Activated CD8-positive, alpha-beta memory T cell treated with anti-CD3 and anti-CD28 coated beads for 48 hours (primary cell): Measurements from ENCODE around the gene ZYX.

Experiments
- DNase-seq, 3 experiments: peaks; one replicate each; pipeline ENCODE4 v3.0.0-alpha.2; 2020; ENCODE audit warnings: low read depth in 2 of 3, low spot score in 2 of 3

The ZYX gene

GRCh38 chr7:143362131-143363015 is 18.8 kb upstream of the ZYX start, which contains the start of gene FAM131B:
FAM131B (minus strand) TSS chr7:143362713; CDS start chr7:143362603, 110 bp downstream.
- no peak for DNase-seq

GRCh38 chr7:143363016-143363937 is 17.9 kb upstream of the ZYX start:
- DNase-seq = no peak

DNA sequence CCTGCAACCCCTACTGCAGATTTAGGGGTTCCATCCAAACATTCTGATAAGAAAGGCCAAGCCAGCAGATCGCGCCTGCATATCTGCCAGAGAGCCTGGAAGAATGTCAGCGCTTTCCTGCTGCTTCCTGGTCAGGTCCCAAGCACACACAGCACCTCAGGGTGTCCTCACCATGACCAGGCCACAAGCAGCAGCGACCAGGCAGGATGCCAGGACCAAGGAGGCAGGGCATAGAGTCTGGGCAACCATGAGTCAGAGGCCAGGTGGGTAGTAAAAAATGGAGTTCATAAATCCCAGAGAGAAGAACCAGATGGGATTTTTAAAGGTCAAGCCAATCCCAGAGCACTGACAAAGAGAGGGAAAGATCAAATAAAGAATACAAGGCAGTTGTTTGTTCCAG is 13.2 kb upstream of the ZYX start:
- DNase-seq = no peak

DNA sequence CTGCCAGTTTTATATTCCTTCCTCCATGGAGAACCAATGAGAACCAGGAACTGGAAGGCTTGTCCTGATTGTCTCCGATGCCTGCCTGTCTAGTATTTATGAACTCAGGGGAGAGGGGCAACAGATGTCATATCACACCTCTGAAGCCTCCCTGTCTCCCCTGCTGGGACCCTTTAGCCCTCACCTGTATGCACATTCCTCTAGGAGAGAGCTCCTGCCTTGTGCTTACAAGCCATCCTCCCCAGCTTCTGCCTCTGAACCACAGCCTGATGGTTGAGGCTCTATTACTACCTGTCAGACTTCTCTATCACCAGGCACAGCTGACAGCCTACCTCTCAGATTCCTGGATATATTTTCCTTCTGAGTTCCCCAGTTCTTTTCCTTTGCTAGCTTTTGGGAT is 12.8 kb upstream of the ZYX start:
- DNase-seq = no peak

GRCh38 chr7:143369678-143370651 is 11.2 kb upstream of the ZYX start:
- no peak for DNase-seq

- DNase-seq = peak in 1 of 3 experiments; percentile 23
These were observed 9.1 kb upstream of the ZYX start for GRCh38 chr7:143372070-143372469.

DNA sequence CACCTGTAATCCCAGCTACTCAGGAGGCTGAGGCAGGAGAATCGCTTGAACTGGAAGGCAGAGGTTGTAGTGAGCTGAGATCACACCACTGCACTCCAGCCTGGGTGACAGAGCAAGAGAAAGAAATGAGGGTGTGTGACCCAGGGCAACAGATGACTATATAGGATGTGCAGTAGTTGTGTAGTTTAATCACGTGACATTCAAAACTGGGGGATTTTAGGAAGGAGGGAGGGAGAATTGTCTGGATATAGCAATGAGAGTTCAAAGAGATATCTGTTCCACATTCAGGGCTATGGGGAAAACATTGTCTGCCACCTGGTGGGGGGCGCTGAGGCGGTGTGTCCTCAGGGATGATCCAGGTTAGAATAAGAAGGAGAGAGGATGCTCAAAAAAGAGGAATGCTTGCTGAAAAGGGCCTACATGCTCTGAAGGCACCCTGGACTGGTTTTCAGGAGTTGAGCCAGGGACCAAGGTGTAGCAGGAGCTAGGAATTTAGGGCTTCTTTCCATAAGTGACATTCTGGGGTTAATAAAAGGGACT is 7.8 kb upstream of the ZYX start:
- no peak for DNase-seq

DNA sequence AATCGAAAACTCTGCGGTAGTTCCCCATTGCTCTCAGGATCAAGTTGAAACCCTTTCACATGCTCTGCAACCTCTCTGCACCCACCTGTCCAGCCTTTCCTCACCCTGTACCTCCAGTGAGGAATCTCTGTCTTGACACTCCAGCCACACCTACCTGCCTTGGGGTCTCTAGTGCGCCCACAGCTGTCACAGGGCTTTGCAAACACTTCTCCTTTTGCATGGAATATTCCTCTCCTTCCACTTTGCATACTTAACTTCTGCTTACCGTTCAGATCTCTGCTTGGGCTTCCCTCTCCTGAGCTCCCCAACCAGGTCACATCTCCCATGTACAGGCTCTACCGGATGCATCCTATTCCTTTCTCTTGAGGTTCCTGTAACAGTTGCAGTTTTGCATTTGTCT is 6.6 kb upstream of the ZYX start:
- DNase-seq = no peak

DNA sequence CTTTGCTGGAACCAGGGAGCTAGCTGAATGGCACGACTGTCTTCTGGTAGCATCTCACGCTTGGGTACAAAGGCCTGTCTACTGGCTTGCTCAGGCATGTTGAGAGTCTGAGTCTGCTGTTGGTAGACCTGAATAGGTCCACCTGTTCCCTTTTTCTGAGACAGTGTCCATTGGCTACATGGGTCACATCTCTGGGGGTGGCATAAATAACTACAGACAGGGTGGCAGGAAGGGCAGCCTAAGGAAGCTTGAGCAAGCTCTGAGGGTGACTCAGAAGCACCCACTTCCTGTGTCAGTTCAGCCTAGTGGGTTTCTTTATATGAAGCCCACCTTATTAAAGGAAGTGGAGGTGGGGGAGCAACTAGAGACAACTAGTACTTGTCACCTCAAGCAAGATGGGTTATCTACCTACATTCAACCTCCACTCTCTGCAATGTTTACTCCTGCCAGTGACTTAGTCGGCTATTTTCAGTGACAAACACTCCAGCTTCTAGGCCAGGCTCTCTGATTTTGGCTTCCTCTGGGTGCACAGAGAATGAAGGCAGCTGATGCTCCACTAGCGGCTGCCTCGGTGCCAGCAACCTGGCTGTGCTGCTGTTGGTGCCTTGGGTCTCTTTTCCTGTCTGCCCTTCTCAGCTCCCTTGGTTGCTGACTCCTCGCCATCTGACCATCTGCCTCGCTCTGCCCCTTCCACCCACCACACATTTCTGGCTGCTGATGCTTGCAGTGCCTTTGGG is 5.7 kb upstream of the ZYX start:
- DNase-seq = peak in 1 of 3 experiments; percentile 21

DNA sequence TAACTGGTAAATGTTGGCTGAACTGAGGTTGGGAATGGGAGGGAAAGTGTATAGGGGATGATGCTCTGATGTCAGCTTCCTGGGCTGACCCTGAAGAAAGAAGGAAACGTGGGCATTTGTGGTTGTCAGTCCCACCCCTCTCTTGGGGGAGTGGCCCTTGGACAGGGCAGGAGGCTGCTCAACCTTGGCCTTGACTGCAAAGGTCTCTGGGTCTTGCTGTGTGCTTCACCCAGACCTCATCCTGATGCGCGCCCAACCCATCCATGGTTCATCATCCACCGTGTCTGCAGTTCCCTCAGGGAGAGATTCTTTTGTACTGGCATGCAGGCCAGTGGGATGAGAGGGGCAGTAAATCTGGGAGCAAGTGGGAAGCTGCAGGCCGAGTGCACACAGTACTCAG is 4.7 kb upstream of the ZYX start:
- DNase-seq = no peak

- DNase-seq = no peak
These were observed 1.4 kb upstream of the ZYX start for GRCh38 chr7:143379611-143380259.

GRCh38 chr7:143380260-143380645 is 892 bp upstream of the ZYX start:
- DNase-seq = peak; percentile 68 to 89 (median 86)

DNA sequence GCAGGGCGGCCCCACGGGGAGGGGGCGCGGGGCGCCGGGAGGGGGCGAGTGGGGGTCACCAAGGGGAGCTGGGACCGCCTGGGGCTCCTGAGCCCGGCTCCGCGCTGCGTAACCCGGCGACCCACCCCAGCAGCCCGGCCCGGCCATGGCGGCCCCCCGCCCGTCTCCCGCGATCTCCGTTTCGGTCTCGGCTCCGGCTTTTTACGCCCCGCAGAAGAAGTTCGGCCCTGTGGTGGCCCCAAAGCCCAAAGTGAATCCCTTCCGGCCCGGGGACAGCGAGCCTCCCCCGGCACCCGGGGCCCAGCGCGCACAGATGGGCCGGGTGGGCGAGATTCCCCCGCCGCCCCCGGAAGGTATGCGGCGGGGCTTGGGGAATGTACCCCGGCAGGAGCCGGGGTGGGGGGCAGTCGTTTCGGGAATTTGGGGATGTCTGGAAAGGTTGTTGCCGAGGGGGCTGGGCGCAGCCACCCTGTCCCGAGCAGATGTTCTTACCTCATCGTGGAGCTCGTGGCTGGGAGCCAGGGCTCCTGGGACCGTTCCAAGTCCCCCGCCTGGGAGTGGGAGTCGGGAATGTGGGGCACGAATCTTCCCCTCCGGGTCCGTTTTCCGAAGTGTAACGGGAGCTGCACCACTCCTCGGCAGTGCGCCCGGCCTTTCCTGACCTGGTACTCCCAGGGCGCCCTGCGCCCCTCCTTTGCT is 431 bp downstream of the ZYX start:
- DNase-seq = no peak

GRCh38 chr7:143382126-143382790 is 1.1 kb downstream of the ZYX start:
- DNase-seq = no peak

DNA sequence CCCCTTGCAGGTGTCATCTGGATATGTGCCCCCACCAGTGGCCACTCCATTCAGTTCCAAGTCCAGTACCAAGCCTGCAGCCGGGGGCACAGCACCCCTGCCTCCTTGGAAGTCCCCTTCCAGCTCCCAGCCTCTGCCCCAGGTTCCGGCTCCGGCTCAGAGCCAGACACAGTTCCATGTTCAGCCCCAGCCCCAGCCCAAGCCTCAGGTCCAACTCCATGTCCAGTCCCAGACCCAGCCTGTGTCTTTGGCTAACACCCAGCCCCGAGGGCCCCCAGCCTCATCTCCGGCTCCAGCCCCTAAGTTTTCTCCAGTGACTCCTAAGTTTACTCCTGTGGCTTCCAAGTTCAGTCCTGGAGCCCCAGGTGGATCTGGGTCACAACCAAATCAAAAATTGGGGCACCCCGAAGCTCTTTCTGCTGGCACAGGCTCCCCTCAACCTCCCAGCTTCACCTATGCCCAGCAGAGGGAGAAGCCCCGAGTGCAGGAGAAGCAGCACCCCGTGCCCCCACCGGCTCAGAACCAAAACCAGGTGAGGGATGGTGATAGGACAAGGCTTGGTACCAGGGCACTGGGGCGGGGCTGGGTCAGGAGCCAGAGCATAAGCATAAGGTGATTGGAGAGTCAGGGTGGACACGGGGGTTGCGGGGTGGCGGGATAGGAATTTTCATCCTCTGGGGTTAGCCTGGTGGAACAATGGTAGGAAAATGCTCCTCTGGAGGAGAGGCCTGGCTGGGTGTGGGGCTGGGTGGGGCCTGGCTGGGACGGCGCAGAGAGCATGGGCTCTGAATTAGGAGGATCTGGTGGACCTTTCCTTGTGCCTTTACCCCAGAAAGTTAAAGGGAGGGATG is 1.9 kb downstream of the ZYX start:
- DNase-seq = no peak

- no peak for DNase-seq
These were observed 2.5 kb downstream of the ZYX start for GRCh38 chr7:143383642-143383957.

GRCh38 chr7:143384148-143384547 is 3.0 kb downstream of the ZYX start:
- DNase-seq = no peak
